Ecto neural progenitor cell (in vitro differentiated cells): ENCODE measurements around the gene CUBN.
"Not testable (repeated sequence)": the region's sequence is repeated elsewhere in the genome, so short reads cannot be mapped to it uniquely, and the experiment has no call there.

Experiments
- DNase-seq: peaks from one replicate; pipeline ENCODE4 v3.0.0-alpha.2; 2018; ENCODE audit warnings: low spot score

CUBN gene

DNA sequence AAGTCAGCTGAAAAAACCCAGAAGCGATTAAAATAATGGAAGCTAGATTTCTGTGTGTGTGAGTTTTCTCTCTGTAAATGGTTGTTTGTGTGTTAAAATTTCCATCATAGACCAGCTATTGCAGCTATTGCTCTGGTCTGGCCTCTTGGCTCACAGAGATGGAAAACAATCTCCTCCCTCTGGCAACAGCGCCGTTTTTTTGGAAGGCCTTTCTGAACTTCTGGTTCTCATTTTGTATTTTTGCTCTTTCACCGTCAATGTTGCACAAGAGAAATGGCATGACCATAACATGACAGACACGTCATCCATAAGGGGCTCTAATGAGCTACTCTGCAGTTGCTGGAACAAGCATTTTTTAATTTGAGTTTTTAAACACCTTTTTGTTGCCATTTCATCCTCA, 91.0 kb downstream of the CUBN start:
- DNase-seq: no peak

DNA sequence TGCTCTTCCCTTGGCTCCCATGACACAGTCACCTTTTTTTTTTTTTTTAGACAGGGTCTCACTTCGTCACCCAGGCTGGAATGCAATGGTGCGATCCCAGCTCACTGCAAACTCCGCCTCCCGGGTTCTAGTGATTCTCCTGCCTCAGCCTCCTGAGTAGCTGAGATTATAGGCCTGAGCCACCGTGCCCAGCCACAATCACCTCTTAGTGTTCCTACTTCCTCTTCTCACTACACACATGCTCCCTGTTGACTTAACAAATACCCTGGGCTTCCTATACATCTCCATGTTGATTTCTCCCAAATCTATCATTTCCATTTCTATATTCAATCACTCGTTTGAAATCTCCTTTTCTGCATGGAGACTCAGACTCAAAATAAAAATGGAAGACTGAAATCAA, 91.7 kb downstream of the CUBN start:
- DNase-seq: no peak

DNA sequence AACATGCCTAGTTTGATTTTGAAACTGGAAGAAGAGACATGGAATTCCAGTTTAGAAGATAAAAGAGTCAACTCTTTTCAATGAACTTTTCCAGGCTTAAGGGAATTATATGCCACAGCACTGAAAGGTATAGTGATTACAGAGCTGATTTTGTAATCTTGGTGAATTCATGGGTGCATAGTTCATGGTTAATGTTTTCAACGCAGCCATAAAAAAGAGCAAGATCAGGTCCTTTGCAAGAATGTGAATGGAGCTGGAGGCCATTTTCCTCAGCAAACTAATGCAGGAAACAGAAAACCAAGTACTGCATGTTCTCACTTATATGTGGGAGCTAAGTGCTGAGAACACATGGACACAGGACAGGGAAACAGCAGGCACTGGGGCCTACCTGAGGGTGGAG, 94.2 kb downstream of the CUBN start:
- DNase-seq: no peak

DNA sequence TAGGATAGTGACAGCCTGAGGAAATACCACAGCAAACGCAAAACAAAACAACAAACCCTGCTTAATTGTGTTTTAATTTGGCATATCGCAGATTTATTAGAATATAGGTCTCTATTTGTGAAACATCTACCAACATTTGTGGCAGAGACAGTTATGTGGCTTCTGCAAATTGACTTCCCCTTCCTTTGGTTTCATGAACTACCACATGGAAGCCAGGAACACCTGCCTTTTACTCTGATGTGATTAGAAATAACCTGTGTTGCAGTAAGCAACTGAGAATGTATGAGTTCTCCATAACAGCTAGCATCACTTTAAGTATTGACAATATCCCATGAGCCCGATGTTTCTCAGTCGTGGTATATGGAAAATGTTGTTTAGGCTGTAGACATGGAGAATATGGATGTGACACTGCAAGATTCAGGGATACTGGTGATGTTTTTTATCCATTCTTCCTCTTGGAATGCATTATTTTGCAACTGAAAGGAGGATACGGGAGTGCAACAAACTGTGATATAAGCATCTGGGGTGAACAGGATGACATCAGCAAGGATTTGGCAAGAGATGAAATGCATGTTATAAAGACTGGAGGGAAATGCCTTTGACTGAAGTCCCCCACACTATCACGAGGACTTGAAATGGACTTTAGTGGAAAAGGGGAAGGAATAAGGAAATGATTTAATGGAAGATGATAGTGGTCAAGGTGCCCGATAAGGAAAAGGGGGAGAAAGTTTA, 95.9 kb downstream of the CUBN start:
- DNase-seq: no peak

DNA sequence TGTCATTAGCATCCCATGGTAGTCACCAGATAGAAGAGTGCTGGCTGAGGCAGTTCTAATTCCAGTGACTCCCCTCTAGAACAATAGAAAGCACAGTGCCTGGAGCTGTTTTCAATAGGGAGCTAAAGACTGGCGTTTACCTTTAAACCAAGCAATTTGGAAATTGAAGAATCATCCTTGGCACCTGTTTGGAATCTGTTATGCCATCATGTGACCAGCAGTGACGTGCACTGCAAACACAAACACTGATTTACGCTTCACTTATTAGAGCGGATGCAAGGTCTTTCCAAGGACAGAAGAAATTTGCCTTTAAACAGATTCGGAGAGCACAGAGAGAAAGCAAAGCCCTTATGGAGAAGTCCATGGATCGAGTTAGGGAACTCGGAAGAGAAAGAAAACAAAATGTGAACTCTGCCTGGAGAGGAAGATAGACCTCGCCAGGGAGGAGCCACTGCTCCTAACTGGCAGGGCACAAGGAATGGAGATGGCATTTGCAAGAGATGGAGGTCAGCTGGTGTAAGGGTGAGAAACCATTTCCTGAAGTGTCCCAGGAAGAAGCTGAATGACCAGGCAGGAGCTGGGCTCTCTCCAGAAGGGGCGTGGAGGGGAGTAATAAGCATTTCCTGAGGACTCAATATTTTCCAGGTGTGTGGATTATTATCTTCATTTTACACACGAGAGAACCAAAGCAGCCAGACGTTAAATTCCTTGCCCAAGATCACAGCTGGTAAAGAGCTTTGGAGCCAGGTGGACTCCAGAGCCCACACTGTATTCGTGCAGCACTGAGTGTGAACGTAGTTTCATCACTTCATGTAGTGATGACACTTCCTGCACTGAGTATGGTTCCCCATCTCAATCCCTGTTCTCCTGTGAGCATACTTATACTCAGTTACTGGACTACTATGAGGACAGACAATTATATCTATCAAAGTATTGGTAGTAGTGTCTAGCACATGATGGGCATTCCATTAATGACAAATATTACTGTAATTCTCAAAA, 97.7 kb downstream of the CUBN start:
- DNase-seq: no peak

DNA sequence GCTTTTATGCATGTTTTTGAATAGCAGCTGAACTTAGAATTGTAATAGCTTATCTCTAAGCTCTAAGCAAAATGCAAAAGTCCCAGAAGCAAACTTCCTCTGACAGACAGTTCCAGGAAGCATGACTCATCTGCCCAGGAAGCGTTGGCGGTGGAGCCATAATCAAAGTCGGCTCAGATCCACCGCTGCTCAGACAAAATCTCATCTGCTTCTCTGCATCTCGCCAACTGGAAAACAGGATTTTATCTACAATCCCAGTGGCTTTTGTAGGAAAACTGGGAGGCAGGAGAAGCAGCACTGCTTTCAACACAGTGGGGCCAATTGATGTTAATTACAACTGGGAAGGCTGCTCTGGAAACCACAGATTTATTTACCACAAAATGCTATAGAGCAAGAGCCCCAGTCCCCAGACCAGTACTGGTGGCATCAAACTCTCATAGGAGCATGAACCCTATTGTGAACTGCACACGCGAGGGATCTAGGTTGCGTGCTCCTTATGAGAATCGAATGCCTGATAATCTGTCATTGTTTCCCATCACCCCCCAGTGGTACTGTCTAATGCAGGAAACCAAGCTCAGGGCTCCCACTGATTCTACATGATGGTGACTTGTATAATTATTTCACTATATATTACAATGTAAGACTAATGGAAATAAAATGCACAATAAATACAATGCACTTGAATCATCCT, 99.9 kb downstream of the CUBN start:
- DNase-seq: no peak

DNA sequence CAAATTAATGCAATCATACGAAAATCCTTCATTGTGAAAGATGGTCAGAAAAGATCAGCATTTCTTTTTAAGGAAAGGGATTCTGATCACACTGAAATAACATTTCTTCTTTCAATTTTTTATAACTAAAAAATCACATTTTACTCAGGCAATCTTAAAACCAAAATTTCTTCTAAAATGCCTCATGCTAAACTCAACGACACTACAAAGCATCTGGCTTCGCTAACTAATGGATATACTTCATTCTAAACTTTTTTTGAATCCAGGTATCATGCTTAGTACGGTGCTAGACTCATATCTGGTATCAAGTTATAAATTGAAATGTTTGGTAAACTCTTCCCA, 100.4 kb downstream of the CUBN start:
- no peak for DNase-seq

DNA sequence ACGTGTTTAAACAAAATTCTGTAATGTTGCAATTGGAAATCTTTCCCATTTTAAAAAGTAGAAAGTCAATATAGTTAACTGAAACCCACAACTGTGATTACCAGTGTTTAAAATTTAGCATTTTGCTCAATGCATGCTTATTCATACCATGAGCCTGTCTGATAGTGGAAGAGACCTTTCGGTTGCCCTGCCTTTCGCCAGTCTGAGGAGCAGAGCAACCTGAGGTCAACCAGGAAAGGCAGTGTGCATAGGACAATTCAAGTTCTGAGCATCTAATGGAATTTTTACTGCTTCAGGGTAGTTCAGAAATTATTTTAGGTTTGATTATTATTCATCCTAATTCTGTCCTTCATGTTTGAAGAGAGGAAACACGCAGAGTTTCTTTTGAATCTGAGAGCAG, 100.8 kb downstream of the CUBN start:
- no peak for DNase-seq

DNA sequence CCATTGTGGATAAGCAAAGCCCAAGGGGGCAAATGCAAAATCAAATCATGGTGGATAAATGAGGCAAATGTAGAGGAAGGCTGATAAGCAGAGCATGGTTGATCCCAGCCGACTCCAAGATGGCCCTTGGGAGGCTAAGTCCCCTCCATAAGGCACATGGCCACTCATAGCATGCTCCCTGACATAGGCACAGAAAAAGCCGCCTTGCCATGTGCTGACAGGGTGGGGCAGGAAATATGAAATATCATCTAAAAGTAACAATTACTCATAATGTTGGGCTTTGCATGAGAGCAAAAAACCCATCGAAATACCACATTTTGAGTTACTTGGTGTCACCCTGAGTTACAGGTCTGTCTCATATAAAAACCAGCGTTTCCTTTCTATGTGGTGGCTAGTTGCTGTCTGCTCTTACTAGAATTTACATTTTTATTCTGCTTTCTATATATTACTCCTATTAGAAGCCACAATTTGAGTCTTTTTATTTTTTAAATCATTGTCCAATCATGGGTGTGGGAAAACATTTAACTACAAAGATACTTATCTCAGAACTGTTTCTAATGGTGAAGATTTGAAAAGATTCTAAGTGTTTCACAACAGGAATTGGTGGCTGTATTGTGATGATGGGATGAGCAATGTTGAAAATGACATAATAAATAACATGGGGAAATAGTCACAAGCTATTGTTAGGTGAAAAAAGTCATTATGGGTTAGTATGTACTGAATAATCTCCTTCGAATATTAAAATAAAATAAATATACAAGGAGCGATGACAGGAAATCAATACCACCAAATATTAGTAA, 102.7 kb downstream of the CUBN start:
- no peak for DNase-seq

DNA sequence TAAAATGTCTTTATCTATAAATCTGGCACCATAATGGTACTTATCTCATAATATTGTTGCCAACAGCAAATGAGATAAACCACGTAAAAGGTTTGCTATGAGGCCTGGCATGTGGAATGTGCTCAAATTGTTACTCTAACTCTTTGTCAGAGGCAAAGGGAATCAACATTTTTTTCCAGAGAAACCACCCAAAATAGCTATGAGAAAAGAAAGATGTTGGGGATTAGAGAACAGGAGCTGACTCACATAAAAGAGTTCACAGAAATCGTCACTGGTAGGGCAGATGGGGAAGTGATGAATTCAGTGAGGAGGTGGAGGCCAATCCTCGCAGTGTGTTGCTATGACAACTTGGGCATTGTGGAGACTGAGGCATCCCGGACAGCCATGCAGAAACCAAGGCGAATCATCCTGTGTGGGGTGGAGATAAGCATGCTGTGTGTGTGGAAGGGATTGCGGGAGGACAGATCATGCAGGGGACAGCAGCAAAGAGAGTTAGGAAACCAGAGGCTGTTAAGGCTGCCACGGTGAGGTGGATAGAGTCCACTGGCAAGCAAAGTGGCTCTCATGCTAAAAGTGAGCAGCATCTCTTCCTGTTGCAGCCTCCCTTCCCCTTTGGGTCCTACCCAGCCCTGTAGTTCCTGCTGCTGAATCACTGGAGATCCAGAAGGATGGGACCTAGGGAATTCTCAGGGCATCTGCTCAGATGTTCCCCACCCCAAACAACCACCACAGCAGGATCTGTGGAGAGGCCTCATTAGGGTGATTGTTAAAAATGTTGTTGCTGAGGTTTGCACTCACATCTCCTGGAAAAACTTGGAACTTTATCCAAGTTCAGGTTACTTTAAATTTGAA, 103.9 kb downstream of the CUBN start:
- peak; percentile 69 for DNase-seq

DNA sequence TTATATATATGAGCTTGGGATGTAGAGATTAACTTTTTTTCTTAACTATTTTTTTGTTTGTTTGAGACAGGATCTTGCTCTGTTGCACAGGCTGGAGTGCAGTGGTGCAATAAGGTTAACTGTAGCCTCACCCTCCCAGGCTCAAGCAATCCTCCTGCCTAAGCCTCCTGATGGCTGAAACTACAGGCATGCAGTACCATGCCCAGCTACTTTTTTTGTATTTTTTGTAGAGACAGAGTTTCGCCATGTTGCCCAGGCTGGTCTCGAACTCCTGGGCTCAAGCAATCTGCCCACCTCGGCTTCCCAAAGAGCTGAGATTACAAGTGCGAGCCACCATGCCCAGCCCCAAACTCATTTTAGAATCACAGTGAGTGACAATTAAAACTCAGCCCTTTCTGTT, 105.2 kb downstream of the CUBN start:
- DNase-seq: no peak

DNA sequence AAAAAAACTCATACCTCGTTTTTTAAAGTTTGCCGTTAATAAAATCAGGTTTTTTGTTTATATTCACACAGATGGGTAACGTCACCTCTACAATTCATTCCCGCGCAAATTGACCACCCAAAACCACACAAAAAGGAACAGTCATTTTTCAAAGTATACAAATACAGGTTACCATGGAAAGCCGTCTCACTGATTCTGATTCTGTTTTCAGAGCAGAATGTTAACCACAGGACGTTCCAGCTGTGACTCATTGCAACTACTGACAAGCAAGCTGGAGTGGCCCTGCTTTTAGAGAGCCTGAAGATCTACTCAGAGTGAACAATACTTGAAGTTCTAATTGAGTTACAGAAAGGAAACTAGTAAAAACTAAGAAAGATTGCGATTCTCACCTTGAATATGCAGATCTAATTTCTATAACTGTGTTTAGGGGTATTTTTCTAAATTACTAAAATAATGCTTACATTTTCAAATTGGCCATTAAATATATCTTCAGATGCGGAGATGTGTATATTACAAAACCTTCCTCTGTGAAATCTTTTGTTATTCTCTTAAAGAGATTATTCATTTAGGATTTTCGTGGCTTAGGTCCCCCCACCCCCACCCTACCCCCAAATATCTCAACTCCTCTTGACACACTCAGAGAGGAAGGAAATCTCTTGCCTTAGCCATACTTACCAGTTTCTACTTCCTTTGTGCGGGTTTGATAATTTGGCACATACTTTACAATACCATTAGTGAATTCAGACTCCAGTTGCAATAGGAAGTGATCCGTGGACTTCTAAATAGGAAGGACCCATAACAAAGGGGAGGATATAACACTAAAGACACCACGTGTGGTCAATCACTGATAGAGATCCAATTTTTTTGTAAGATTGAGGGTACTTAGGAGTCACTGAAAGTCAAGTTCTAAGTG, 106.0 kb downstream of the CUBN start:
- no peak for DNase-seq

DNA sequence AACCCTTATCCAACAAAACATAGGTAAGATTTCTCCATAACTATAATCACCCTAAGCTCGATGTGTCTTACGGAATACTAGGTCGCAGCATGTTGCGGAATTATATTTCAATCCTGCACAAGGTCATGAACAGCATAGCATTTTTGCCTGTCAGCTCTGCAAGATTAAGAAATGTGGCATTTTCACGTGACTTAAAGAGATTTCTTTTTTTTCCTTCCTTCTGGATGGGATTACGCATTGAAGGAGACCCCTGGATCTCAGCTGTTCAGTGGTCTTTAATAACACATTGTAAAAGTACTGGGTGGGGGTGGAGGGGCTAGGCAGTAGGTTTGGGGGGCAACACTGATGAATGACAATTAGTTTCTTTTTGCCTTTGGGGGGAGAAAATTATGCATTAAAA, 106.7 kb downstream of the CUBN start:
- no peak for DNase-seq

DNA sequence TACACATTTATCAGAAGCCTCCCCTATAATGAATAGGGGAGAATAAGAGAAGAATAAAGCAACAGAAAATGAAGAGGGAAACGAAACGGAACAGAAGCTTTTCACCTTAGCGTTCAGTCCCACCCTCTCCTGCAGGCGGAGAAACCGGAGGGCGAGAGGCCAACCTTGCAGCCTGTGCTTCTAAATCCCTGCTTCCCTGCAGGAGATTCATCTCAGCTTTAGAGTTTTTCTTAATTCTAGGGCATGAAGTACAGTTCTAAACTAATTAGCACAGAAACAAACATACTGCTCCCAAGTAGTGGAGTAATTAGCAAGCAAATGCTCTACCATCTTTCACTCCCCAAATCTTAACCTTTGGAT, 107.2 kb downstream of the CUBN start:
- DNase-seq: no peak

DNA sequence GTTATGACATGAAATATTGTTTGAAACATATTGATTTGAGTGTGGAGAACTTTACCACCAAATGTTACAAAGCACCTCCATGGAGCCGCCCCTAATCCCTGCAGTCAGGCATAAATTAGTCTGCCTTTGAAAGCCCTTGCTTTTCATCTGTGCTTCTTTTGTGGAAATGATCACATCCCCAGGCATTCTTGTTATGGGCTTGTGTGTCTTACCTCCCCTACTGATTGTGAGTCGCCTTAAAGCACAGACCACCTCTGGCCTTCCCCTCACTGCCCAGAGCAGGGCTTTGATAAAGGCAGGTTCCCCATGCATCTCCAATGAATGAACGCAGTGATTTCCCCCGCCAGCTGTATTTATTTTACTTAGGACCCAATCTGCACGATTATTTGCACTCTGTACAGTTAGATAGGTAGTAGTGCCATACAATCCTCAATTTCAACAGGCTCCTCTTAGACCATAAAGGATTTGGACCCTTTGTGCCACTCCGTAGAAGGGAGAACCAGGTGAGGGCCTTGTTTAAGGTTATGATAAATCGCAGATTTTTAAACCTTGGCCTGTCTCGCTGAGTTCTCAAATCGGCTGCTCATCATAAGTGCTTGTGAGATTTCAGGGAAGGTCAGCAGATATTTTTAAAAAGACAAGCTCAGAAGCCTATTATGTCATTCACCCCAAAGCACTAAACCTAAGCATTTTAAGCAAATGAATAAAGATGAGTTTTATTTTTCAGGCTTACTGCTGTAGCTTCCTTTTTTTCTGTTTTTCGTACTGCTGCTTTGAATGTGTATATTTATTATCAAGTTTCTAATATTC, 107.8 kb downstream of the CUBN start:
- peak; percentile 62 for DNase-seq

DNA sequence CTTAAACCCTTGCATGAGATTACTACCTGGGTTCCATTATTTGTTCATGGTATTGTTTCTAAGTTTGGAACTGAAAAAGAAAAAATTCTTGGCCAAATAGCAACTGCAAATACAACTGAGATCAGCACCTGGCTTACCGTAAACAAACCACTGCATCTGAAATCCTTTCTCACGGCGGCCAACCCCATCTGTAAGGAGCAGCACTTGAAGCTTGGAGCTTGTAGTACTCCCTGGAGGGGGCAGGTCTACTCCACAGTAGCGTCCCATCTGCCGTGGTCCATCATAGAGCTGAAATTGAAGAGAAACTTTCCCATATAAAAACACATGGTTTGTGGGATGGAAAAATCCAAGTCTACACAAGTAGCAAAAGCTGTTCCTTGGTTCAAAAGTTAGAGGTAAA, 109.9 kb downstream of the CUBN start:
- DNase-seq: no peak

DNA sequence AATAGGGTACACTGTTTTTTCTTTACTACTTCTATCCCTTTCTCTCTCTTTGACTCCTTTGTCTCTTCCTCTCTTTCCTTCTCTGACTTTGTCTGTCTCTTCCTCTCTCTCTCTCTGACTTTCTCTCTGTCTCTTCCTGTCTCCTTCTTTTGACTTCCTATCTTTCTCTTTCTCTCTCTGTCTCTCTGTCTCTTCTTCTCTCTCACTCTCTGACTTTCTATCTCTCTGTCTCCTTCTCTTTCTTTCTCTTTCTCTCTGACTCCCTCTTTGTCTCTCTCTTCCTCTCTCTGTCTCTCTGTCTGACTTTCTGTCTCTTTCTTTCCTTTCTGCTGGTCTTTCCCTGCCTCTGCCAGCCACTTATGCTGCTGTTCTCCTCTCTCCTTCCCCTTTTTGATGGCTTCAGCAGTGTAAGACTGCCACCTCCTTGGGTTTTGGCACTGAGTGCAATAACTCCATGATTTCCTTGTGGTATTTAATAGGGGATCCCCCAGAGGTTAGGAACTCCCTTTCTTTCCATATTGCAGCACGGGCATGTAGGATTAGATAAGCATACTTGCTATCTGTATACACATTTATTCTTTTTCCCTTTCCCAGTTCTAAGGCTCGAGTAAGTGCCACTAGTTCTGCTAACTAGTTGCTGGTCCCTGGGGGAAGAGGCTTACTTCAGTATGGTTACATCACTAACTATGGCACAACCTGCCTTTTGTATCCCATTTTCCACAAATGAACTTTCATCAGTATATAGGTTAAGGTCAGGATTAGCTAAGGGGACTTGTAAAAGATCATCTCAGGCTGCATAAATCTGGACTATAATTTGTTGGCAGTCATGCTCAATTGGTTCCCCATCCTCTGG, 116.3 kb downstream of the CUBN start:
- not testable (repeated sequence) for DNase-seq

DNA sequence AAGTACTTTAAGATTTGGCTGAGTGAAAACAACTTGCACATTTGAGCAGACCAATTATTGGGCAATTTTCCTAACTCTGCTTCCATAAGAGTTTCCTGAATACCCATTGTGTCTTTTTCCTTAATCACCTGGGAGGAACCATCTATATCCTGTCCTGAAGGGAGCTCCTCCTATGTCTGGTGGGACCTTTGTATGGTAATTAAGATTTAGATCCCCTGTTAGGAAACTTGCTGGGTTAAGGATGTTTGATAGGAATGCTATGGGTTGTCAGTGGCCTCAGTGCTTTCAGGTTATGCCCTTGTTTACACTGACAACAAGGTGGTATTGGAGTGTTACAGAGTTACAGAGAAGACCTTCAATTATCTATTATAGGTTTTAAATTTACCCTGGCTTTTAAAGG, 116.9 kb downstream of the CUBN start:
- DNase-seq: not testable (repeated sequence)
